ENCODE data around the gene MARK1.

DNA sequence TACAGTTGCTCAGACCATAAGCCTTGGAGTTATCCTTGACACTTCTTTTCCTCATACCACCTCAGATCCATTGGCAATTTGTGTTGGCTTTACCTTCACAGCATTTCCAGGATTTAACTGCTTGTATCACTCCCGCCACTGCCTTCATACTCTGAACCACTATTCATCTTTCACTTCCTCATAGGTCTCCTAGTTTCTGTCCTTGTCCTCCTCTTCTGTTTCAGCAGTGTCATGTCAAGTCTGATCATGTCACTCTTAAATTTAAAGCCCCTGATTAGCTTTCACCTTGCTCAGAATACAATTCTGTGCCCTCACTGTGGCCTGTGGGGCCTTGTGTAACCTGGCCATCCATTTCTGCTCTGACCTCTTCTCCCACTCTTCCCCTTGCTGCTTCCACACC is 127.6 kb downstream of the MARK1 start:
- TF ChIP-seq, protein P1, sequence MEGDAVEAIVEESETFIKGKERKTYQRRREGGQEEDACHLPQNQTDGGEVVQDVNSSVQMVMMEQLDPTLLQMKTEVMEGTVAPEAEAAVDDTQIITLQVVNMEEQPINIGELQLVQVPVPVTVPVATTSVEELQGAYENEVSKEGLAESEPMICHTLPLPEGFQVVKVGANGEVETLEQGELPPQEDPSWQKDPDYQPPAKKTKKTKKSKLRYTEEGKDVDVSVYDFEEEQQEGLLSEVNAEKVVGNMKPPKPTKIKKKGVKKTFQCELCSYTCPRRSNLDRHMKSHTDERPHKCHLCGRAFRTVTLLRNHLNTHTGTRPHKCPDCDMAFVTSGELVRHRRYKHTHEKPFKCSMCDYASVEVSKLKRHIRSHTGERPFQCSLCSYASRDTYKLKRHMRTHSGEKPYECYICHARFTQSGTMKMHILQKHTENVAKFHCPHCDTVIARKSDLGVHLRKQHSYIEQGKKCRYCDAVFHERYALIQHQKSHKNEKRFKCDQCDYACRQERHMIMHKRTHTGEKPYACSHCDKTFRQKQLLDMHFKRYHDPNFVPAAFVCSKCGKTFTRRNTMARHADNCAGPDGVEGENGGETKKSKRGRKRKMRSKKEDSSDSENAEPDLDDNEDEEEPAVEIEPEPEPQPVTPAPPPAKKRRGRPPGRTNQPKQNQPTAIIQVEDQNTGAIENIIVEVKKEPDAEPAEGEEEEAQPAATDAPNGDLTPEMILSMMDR (conservative IDR thresholded peaks at IDR 0.05 in 1 of 2, IDR thresholded peaks at IDR 0.05 in 1 of 2; ENCODE audit: low read depth in 1 of 2, low read length in 2 of 2): no peak
- no peak for TF ChIP-seq EZH2 (IDR thresholded peaks at IDR 0.05; ENCODE audit: low read length, missing control alignments)
